Measurements from ENCODE around the gene ZBTB11.
"Not testable (repeated sequence)": the region's sequence is repeated elsewhere in the genome, so short reads cannot be mapped to it uniquely, and the experiment has no call there.

The ZBTB11 gene

GRCh38 chr3:101641397-101642115 lies 35.4 kb downstream of the ZBTB11 start:
- not testable (repeated sequence) for DNase-seq

GRCh38 chr3:101640256-101640655 lies 36.7 kb downstream of the ZBTB11 start:
- DNase-seq: no peak

GRCh38 chr3:101639280-101639963 lies 37.5 kb downstream of the ZBTB11 start:
- no peak for DNase-seq

- no peak for DNase-seq
Observed at GRCh38 chr3:101638261-101638745, 38.6 kb downstream of the ZBTB11 start.

GRCh38 chr3:101637451-101637850 lies 39.5 kb downstream of the ZBTB11 start:
- DNase-seq: no peak

- DNase-seq: peak; percentile 65
Observed at GRCh38 chr3:101635954-101636798, 40.8 kb downstream of the ZBTB11 start.

GRCh38 chr3:101635345-101635744 lies 41.6 kb downstream of the ZBTB11 start:
- DNase-seq: no peak

- no peak for DNase-seq
Observed at GRCh38 chr3:101634591-101635196, 42.2 kb downstream of the ZBTB11 start.

GRCh38 chr3:101633186-101633585 lies 43.7 kb downstream of the ZBTB11 start:
- DNase-seq: no peak

- no peak for DNase-seq
Observed at GRCh38 chr3:101632586-101632985, 44.3 kb downstream of the ZBTB11 start.

GRCh38 chr3:101631959-101632358 lies 45.0 kb downstream of the ZBTB11 start:
- not testable (repeated sequence) for DNase-seq

- no peak for DNase-seq
Observed at GRCh38 chr3:101631098-101631796, 45.7 kb downstream of the ZBTB11 start.

- DNase-seq: no peak
Observed at GRCh38 chr3:101629219-101629618, 47.7 kb downstream of the ZBTB11 start.

GRCh38 chr3:101625879-101626278 lies 51.1 kb downstream of the ZBTB11 start:
- DNase-seq: no peak

GRCh38 chr3:101624857-101625256 lies 52.1 kb downstream of the ZBTB11 start:
- DNase-seq: no peak

- no peak for DNase-seq
Observed at GRCh38 chr3:101623656-101624055, 53.3 kb downstream of the ZBTB11 start.

GRCh38 chr3:101619734-101620133 lies 57.2 kb downstream of the ZBTB11 start:
- no peak for DNase-seq

- no peak for DNase-seq
Observed at GRCh38 chr3:101618726-101619125, 58.2 kb downstream of the ZBTB11 start.

GRCh38 chr3:101617478-101617877 lies 59.5 kb downstream of the ZBTB11 start:
- no peak for DNase-seq

- DNase-seq: no peak
Observed at GRCh38 chr3:101615525-101615924, 61.4 kb downstream of the ZBTB11 start.

- not testable (repeated sequence) for DNase-seq
Observed at GRCh38 chr3:101613014-101613413, 63.9 kb downstream of the ZBTB11 start.

- no peak for DNase-seq
Observed at GRCh38 chr3:101611023-101611422, 65.9 kb downstream of the ZBTB11 start.
